Measurements from ENCODE around the gene ADAMTS17.

ADAMTS17 gene

DNA sequence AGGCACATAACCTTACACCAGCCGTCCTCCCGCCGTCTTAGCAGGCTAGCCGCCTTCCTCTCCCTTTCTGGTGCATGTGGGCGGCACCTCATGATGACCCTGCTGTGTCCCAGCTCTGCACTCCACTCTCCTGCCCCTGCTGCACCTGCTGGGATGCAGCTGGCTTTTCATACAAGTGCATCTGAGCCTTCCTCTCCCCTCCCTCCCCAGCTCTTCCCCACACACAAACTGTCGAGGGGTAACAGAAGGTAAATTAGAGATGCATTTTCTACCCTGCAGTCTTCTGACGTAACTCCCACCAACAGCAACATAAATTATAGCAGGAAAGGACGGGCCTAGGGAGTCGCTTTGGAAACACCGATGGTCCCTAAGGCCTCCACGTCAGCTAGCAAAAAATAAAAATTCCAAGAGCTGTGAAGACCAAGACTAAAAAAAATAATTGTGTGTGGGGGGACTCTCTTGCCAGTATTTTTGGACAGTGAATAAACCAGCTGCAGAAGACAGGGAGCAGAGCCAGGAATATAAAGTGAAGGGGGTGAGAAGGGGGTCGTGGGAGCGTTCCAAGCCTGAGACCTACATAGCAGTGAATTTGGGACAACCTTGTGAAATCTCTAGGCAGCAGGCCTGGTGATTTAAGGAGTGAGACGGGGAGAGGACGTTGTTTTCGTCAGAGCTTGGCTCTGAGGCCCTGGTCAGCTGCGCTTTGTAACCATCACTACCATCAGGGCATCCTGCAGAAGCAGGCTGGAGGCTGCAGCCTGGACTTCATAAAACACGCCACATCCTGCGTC, 216.2 kb downstream of the ADAMTS17 start:
- no peak for DNase-seq (ENCODE audit: low spot score)

DNA sequence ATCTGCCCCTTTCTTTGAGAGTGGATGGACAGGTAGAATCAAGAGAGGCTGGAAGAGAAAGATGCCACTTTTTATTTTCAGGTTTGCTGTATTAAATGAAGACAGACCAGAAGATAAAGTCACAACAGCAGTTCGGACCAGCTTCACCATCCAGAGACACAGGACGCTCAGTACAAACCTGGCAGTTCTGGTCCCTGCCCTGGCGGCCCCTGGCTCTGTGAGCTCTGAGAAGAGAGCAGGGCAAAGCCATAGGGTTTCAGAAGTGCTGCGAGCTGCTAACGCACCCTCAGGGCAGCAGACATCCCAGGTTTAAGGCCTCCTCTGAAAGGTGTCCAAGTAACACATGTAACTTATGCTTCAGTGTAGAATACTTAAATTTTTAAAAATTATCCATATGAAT, 216.8 kb downstream of the ADAMTS17 start:
- DNase-seq (ENCODE audit: low spot score): no peak

DNA sequence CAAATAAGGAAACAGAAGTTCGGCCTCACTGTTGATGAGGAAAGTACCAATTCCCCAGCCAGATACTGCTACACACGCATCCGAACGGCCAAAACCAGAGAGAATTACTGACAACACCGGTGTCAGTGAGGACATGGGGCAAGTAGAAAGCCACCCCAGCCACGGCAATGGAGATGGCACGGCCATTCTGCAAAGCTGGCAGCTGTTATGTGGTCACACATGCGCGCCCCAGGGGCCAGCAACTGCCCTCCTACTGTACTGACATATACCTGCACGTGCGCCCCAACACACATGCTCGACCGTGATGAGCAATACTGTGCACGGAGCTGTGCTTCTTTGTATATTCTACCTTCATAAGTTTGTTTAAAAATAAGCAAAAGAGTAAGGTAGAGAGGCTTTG, 217.4 kb downstream of the ADAMTS17 start:
- no peak for DNase-seq (ENCODE audit: low spot score)

DNA sequence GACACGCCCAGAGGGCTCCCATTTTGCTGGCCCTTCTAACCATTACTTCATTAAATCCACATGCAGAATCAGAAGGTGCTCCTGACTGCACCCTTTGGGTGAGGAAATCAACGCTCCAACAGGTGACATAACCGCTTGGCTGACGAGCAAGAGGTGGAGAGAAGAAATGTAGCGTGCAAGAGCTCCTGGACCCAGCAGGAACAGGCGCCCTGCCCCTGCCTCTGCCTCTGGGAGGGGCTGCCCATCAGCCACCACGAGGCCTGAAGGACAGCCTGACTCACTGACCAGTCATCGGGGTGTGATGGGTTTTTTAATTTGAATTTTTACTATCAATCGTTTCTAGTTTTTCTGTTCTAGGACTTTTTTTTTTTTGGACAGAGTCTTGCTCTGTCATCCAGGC, 218.2 kb downstream of the ADAMTS17 start:
- no peak for DNase-seq (ENCODE audit: low spot score)

- DNase-seq (ENCODE audit: low spot score): no peak
These were observed 220.5 kb downstream of the ADAMTS17 start for GRCh38 chr15:100121285-100121684.

- no peak for DNase-seq (ENCODE audit: low spot score)
These were observed 221.7 kb downstream of the ADAMTS17 start for GRCh38 chr15:100120111-100120510.

DNA sequence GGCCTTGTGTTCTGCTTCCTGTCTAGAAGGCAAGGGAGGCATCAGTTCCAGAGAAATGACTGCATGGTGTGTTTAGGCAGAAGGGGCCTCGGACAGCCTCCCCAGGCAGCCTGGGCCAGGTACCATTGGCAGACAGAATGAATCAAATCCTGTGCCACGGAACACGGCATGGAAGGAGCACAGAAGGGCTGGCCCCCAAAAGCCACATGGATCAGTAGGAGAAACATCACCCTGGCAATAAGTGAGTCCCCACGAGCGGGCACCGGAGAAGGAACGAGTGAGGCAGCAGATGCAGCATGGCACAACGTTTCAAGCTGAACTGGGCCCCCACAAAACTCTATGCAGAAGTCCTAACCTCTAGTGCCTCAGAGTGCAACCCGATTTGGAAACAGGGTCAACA, 223.2 kb downstream of the ADAMTS17 start:
- DNase-seq (ENCODE audit: low spot score): no peak

GRCh38 chr15:100116416-100117190, 225.2 kb downstream of the ADAMTS17 start:
- no peak for DNase-seq (ENCODE audit: low spot score)

DNA sequence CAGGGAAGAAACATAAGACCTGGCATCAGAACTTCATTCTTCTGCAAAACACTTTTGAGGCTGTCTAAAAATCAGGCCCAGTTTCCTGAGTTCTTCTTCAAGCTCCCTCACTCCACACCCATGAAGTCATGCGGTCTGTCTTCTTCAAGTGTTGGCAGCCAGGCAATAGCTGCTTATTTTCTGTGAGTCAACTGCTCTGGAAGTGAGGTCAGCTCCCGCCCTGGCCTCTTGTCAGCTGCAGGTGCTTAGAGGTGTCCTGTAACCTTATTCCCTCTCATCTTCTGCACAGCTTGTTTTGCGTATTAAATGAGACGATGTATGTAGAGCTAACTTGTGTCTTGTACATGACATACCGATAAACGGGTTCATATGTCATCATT, 226.1 kb downstream of the ADAMTS17 start:
- no peak for DNase-seq (ENCODE audit: low spot score)

- no peak for DNase-seq (ENCODE audit: low spot score)
These were observed 226.6 kb downstream of the ADAMTS17 start for GRCh38 chr15:100115066-100115710.

- no peak for DNase-seq (ENCODE audit: low spot score)
These were observed 227.2 kb downstream of the ADAMTS17 start for GRCh38 chr15:100114571-100114970.

DNA sequence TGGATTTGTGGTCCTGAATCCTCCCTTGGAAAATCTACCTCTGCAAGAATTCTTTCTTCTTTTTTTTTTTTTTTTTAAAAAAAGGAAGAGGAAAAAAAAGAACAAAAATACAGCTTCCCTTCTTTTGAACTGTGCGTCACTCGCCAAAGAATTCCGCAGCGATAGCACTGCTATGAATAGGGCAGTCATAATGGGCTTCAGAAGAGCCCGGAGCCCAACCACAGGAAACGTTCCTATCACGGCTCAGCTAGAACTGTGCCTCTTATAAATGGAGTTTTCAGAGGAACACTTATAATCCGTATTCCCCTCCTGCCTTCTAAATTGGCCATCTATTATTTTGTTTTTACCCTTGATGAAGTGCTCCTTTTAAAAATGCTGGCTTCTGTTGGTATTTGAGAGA, 227.7 kb downstream of the ADAMTS17 start:
- DNase-seq (ENCODE audit: low spot score): no peak

GRCh38 chr15:100113351-100114080, 228.3 kb downstream of the ADAMTS17 start:
- no peak for DNase-seq (ENCODE audit: low spot score)

GRCh38 chr15:100112636-100113305, 229.0 kb downstream of the ADAMTS17 start:
- no peak for DNase-seq (ENCODE audit: low spot score)

DNA sequence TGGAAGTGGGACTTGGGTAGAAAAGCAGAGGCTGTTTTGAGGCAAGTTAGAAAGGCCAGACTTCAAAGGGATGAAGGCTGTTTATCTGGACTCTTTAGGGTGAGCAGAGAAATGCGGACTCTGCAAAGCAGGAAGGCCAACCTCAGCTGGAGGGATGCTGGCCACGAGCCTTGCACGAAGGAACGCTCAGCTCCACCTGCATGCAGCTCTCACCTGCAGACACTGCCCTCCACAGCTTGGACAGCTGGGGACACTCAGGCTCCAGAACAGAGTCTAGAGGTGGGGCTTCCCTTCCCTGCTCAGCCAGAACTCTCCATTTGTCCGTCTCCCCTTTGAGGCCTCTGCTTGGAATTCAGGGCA, 229.7 kb downstream of the ADAMTS17 start:
- DNase-seq (ENCODE audit: low spot score): no peak

- DNase-seq (ENCODE audit: low spot score): no peak
These were observed 230.4 kb downstream of the ADAMTS17 start for GRCh38 chr15:100111125-100112060.

GRCh38 chr15:100109486-100110035, 232.2 kb downstream of the ADAMTS17 start:
- DNase-seq (ENCODE audit: low spot score): no peak

DNA sequence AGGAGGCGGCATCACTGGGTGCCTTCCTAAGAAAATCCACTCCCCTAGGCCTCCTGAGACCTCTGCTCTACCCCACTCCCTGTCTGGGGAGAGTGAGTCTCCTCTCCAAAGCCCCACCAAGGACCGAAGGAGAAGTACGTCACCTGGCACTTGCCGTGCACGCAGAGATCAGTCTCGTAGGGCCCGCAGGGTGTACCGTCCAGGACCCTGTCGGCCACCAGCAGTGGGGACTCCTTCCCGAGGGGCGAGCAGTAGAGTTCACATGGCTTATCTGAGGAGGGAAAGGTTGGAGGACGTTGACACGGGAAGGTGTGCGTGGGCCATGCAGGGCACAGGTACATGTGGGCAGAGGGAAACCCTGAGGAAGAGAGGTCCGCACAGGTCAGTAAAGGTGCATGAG, 232.9 kb downstream of the ADAMTS17 start:
- no peak for DNase-seq (ENCODE audit: low spot score)

DNA sequence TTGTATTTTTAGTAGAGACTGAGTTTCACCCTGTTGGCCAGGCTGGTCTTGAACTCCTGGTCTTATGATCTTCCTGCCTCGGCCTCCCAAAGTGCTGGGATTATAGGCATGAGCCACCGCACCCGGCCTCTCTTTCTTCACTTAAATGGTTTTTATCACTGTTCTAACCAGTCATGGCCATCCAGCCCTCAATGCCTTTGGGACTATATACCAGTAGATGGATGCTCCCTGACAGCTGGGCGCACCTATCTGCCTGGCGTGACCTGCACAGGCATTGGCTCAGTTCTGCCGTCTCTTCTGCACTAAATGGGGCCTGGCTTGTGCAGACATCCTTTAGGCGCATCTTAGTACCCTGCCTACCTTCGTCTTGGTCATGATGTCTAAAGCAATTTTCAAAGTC, 233.4 kb downstream of the ADAMTS17 start:
- DNase-seq (ENCODE audit: low spot score): no peak

DNA sequence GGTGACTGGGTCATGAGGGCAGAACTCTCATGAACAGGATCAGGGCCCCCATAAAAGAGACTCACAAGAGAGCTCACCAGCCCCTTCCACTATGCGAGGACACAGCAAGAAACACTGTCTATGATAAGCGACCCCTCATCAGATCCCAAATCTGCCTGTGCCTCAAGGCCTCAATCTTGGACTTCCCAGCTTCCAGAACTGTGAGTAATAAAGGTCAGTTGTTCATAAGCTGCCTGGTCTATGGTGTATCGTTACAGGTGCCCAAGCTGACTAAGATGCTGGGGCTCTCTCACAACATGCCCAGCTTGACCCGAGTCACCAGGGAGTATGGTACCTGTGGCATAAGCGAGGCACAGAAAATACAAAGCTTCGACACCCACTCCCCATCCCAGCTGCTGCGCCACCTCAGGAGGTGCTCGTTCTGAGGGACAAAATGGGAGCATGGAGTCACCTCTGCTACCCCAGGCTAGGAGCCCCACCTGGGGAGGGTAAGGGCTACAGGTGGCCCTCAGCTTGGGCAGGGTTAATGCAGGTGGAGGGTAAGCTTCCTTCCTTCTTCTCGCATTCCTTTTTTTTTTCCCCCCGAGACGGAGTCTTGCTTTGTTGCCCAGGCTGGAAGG, 234.1 kb downstream of the ADAMTS17 start:
- no peak for DNase-seq (ENCODE audit: low spot score)
